Upper lobe of left lung (tissue), 4 donors: Measurements from ENCODE around the gene SATB1.

ENCODE experiments used
- CTCF ChIP-seq, 6 experiments: fragments of 450-650 bp in 4 of 6; fragments of 200-600 bp in 2 of 6; sonication (generic) in 2 of 6; IDR thresholded peaks; one replicate each; pipeline ENCODE4 v1.5.1; 2016 to 2019; ENCODE audit warnings: antibody characterized with exemption in 6 of 6
- POLR2A ChIP-seq, 4 donors: fragments of 450-650 bp; IDR thresholded peaks; one replicate each; pipeline ENCODE4 v1.5.1; 2016 to 2017; ENCODE audit warnings: antibody characterized with exemption in 4 of 4, mild to moderate bottlenecking in 2 of 4
- POLR2AphosphoS5 ChIP-seq, 2 donors: sonication (generic); formaldehyde crosslinking; IDR thresholded peaks; one replicate each; pipeline ENCODE4 v1.5.1; 2017; ENCODE audit warnings: antibody characterized with exemption in 2 of 2

- TF ChIP-seq POLR2A (IDR thresholded peaks at IDR 0.05) (no peak), CTCF (IDR thresholded peaks at IDR 0.05) (no peak), POLR2AphosphoS5 (IDR thresholded peaks at IDR 0.05) (no peak)
Observed at GRCh38 chr3:18363338-18363737, 61.8 kb downstream of the SATB1 start.
